T follicular helper cell (primary cell): ENCODE data around the gene GSKIP.

Source experiments
- DNase-seq: peaks from one replicate; pipeline ENCODE4 v3.0.0-alpha.2; 2020; ENCODE audit warnings: low read depth

The GSKIP gene

GRCh38 chr14:96380735-96381134 is 17.4 kb downstream of the GSKIP start:
- DNase-seq = no peak

- DNase-seq = no peak
Measured at GRCh38 chr14:96383445-96383844, 20.1 kb downstream of the GSKIP start.

- DNase-seq = no peak
Measured at GRCh38 chr14:96384053-96384452, 20.7 kb downstream of the GSKIP start.

- no peak for DNase-seq
Measured at GRCh38 chr14:96384740-96385139, 21.4 kb downstream of the GSKIP start.

DNA sequence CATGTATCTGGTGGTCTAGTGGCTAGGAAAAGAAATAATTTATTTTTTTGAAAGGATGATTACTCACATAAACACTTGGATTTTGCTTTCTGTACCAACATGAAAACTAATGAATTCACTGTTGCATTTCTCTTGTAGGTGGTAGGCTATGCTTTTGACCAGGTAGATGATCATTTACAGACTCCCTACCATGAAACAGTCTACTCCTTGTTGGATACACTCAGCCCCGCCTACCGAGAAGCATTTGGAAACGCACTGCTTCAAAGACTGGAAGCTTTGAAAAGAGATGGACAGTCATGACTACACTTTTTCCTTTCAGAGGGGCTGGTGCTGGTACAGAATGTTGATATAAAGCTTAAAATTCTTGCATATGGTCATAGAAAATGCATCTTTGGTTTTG is 22.1 kb downstream of the GSKIP start:
- DNase-seq = no peak

DNA sequence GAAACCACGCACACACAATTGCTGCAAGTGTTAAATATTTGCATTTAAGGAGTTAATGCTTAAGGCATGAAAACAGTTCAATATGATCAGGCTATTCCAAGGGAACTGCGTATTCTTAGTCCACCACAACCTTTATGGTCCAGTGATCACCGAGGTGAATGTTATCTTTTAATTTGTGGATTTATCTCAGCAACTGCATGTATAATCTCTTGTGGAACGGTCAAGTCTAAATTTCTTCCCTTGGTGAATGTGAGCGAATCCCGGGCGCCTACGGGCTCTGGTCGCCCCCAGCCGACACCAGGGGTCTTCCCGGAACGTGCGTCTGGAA is 27.6 kb downstream of the GSKIP start:
- no peak for DNase-seq

DNA sequence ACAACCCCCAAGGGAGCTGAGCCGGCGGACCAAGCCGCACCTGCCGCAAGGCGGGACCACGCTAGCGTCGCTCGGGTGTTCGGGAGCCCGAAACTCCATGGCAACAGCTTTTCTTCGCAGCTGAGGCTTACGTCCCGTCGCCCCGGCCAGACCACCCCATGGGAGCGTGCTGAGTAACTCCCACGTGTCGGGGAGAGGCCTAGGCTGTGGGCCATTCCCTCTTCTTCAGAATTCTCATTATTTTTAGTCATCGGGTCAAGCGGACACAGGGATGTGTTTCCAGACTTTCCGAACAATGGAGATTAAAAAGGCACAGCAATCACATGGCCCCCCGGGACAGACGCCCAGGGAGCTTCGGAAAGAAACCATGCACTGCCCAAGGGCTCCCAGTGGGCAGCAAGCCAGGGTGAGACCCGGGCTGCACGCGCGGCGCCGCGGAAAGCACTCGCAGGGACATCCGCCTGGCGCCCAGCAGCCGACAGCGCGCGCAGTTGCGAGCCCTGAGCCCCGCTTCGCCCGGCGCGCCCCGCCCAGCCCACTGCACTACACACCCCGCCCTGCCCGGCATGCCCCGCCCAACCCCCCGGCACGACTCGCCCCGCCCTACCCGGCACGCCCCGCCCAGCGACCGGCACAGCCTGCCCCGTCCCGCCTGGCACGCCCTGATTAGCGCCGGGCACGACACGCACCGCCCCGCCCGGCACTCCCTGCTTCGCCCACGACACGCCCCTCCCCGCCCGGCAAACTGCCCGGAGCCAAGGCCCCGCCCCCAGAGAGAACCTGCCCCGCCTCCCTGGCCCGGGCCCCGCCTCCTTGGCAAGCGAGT is 28.2 kb downstream of the GSKIP start:
- DNase-seq = peak; percentile 99

DNA sequence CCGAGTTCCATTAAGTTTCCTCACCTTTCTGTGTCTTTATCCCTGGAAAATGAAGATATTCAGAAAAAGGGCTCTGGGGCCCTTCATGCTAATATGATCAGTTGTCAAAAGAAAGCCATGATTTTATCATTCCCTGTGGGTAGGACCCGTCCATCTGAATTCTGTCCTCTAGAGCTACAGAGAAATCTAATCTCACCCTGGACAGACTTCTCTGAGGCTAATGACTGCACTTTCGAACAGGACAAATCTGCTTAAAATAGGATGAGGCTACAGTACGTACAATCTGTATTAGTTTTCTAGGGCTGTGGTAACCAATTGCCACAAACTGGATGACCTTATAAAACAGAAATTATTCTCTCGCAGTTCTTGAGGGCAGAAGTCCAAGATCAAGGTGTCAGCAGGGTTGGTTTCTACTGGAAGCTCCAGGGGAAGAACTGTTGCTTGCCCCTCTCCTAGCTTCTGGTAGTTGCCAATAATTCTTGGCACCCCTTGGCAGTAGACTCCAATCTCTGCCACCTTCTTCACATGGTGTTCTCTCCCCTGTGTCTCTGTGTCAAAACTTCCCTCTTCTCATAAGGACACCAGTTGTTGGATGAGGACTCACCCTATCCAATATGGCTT is 29.9 kb downstream of the GSKIP start:
- no peak for DNase-seq

DNA sequence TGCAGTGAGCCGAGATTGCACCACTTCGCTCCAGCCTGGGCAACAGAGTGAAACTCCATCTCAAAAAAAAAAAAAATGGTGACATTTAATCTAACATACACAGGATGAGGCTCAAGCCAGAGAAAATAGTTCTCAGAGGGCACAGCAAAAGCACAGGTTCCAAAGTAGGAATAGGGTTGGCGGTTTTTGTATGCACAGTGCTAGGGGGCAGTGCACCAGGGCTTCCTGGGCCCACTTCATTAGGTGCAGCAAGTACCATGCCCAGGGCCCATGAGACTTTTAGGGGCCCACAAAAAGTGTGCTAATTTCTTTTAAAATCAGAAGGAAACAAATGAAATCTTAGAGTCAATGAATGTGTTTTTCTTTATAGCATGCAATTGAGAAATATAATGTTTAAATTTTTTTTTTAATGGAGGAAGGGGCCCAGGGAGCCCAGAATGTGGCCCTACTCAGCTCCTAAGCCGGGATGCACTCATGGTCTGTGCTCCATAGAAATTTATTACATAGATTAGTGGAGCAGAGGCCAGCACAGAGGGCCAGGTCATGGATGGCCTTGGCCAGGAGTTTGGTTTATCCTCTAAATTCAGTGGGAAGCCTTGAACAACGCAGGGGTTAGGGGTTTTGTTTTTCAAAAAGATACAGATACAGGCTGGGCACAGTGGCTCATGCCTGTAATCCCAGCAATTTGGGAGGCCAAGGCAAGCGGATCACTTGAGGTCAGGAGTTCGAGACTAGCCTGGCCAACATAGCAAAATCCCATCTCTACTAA is 30.9 kb downstream of the GSKIP start:
- DNase-seq = no peak

DNA sequence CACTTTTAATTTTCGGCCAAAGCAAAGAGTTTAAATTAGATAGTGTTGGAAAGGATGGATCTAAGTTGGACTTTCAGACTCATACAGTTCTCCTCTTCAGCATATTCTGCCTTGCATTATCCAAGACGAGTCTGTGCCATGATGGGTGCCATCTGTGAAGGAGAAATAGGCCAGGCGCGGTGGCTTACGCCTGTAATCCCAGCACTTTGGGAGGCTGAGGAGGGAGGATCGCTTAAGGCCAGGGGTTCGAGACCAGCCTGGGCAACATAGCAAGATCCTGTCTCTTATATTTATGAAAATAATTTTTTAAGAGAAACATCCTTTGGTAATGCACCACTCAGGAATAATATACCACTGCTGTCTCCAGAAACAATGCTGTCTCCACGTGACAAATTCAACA is 35.1 kb downstream of the GSKIP start:
- no peak for DNase-seq

GRCh38 chr14:96398921-96399320 is 35.6 kb downstream of the GSKIP start:
- DNase-seq = no peak

- DNase-seq = no peak
Measured at GRCh38 chr14:96399405-96399804, 36.1 kb downstream of the GSKIP start.

DNA sequence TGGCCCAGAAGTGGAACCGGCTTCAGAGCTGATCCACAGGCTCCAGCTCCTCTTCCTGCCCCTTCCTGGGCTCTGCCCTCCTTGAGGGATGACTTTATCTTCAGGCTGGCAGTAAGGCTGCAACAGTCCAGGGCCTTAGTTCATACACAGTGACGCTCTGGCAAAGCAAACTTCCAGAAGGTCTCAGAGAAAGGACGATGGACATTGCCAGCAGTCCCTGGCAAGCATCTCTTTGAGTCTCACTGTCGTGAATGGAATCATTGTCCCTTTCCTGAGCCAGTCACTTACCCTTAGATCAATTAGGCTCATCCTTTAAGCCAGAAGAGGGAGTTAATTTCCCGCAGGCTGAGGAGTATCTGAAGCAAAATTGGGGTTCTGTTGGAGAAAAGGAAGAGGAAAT is 37.2 kb downstream of the GSKIP start:
- DNase-seq = no peak

- DNase-seq = no peak
Measured at GRCh38 chr14:96403409-96403808, 40.1 kb downstream of the GSKIP start.

DNA sequence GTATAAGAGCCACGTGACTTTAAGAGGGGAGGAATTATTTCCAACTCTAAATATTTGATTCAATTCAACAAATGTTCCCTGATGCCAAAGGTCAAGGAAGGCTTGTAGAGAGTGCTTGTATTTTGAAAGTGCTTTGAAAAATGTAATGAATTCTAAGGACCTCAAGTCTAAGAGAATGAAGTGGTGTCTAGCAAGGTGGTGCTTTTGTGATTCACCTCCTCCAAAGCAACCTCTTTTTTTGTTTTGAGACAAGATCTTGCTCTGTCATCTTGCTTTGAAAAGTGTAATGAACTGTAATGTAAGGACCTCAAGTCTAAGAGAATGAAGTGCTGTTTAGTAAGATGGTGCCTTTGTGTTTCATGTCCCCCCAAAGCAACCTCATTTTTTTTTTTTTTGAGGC is 42.4 kb downstream of the GSKIP start:
- no peak for DNase-seq

- no peak for DNase-seq
Measured at GRCh38 chr14:96407935-96408570, 44.7 kb downstream of the GSKIP start.

- no peak for DNase-seq
Measured at GRCh38 chr14:96408608-96409007, 45.3 kb downstream of the GSKIP start.

GRCh38 chr14:96409701-96410100 is 46.4 kb downstream of the GSKIP start:
- DNase-seq = no peak

- no peak for DNase-seq
Measured at GRCh38 chr14:96410119-96410518, 46.8 kb downstream of the GSKIP start.

DNA sequence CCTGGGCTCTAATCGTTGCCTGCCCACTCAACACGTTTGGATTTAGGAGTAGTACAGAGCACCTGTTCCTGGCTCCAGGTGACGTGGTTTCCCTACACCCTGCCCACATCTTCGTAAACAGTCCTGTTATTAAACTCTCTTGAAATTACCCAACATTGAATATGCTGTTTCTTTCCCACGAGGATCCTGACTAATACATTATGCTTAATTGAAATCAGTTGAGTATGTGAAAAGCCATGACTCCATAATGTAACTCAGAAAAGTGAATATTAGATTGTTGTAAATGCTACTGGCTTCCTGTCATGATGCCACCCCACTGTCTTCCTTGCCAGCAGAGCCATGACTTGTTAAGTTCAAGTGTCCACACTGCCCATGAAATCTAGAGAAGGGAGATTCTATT is 50.2 kb downstream of the GSKIP start:
- no peak for DNase-seq

DNA sequence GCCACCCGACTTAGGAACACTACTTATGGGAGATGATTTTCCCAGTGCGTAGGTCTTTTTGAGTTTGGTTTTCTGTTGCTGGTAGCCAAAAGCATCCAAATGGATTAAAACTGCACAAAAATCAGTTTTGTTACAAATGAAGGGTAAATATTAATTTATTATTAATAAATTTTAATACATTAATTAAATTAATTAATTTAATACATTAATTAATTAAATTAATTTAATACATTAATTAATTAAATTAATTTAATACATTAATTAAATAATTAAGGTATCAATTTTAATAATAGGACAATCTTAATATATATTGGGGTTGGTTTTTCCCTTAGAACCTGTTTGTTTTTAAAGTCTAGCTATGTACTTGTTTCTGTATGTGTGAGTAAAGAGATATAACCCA is 52.2 kb downstream of the GSKIP start:
- DNase-seq = no peak

DNA sequence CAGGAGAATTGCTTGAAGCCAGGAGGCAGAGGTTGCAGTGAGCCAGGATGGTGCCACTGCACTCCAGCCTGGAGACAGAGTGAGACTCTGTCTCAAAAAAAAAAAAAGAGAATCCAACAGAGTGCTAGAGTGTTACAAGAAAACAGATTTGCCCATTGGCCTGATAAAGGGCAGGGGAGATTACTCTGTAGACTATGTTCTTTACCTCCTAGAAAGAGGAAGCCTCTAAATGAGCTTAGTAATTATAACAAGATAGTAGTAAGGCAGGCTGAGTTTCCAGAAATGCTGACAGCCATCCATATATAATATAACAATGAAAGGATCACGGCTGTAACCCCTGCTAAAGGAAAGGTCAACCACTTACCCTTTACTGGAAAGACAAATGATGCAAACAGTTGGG is 53.0 kb downstream of the GSKIP start:
- no peak for DNase-seq

DNA sequence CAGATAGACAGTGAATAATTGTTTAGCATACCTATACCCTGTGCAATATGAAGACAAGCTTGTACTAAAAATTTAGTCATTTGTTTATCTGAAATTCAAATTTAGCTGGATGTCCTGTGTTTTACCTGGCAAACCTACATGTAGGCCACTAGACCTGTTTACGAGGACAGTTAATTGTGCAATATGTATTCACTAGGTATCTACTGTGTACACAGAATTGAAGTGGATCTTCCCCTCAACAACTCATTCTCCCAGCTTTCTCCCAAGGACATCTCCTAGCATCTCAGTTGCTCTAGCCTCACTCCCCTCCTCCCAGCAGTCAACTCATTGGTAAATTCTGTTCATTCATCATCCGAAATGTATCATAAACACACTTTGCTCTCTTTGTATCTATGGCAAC is 53.9 kb downstream of the GSKIP start:
- no peak for DNase-seq
